Uterus (tissue), 4 donors: Measurements from ENCODE around the gene NOL4L. TPM values are rescaled to one million over a fixed set of nuclear protein-coding genes. Genes with fewer than 3 reads are reported as not detected.

Experiments used
- DNase-seq, 2 donors: peaks; one replicate each; pipeline ENCODE4 v3.0.0-alpha.2; 2019 to 2020
- H3K27ac ChIP-seq, 2 donors: fragments of 200-600 bp; sonication (generic); 1 replicate in 1 of 2; 2 replicates in 1 of 2; pipeline ENCODE4 v1.5.1; 2016 to 2018
- H3K27me3 ChIP-seq, 2 donors: fragments of 200-600 bp; sonication (generic); one replicate each; pipeline ENCODE4 v1.5.1; 2018 to 2019; ENCODE audit warnings: control low read depth in 1 of 2
- H3K36me3 ChIP-seq, 2 donors: fragments of 200-600 bp; sonication (generic); one replicate each; pipeline ENCODE4 v1.5.1; 2019; ENCODE audit warnings: control low read depth in 1 of 2
- H3K4me1 ChIP-seq, 2 donors: fragments of 200-600 bp; sonication (generic); one replicate each; pipeline ENCODE4 v1.5.1; 2018 to 2019; ENCODE audit warnings: control low read depth in 1 of 2
- H3K4me3 ChIP-seq, 2 donors: fragments of 200-600 bp; sonication (generic); 1 replicate in 1 of 2; 2 replicates in 1 of 2; pipeline ENCODE4 v1.5.1; 2018 to 2019; ENCODE audit warnings: mild to moderate bottlenecking in 1 of 2
- H3K9me3 ChIP-seq, 2 donors: fragments of 200-600 bp; sonication (generic); one replicate each; pipeline ENCODE4 v1.5.1; 2019; ENCODE audit warnings: control low read depth in 1 of 2
- POLR2A ChIP-seq, 2 donors: fragments of 450-650 bp; IDR thresholded peaks; one replicate each; pipeline ENCODE4 v1.6.1; 2016; ENCODE audit warnings: antibody characterized with exemption in 2 of 2, mild to moderate bottlenecking in 1 of 2, moderate library complexity in 1 of 2
- intact Hi-C: fragments of 100-400 bp; cut with DNase I; formaldehyde crosslinking; loops from one replicate; pipeline ENCODE4 v1.15.1; 2023; ENCODE audit warnings: low total_unique reads
- total RNA-seq, 4 donors: library from RNA; depleted of rRNA in 3 of 4; stranded (reverse); fragments of >200 nt in 3 of 4; gene quantifications; one replicate each; pipeline versions ENCODE4 v1.1.0 to v1.2.4, GENCODE V29; 2014 to 2023
- TF ChIP-seq, protein P1 (sequence below), 4 experiments: fragments of 200-600 bp in 2 of 4; fragments of 450-650 bp in 2 of 4; sonication (generic) in 2 of 4; IDR thresholded peaks; one replicate each; pipeline ENCODE4 v1.5.1; 2016 to 2019; ENCODE audit warnings: antibody characterized with exemption in 4 of 4, mild to moderate bottlenecking in 2 of 4, moderate library complexity in 1 of 4
- donor health status: DM: yes; HTN: yes; CAD: no.

NOL4L gene
- total RNA-seq, 4 donors from 2014 or later: 6.2 to 31.1 (median 9.6) TPM

- intact Hi-C loops: no loop called here
- no peaks in the 10 kb centered on the region for H3K36me3 ChIP-seq
- no peak overlapping the region for H3K4me3 ChIP-seq
- no peaks in the 10 kb centered on the region for H3K27me3 ChIP-seq
- no peaks in the 10 kb centered on the region for H3K9me3 ChIP-seq
- H3K4me1 ChIP-seq: no peaks in the 10 kb centered on the region
- H3K27ac ChIP-seq: no peak overlapping the region
- TF ChIP-seq, protein P1, sequence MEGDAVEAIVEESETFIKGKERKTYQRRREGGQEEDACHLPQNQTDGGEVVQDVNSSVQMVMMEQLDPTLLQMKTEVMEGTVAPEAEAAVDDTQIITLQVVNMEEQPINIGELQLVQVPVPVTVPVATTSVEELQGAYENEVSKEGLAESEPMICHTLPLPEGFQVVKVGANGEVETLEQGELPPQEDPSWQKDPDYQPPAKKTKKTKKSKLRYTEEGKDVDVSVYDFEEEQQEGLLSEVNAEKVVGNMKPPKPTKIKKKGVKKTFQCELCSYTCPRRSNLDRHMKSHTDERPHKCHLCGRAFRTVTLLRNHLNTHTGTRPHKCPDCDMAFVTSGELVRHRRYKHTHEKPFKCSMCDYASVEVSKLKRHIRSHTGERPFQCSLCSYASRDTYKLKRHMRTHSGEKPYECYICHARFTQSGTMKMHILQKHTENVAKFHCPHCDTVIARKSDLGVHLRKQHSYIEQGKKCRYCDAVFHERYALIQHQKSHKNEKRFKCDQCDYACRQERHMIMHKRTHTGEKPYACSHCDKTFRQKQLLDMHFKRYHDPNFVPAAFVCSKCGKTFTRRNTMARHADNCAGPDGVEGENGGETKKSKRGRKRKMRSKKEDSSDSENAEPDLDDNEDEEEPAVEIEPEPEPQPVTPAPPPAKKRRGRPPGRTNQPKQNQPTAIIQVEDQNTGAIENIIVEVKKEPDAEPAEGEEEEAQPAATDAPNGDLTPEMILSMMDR (IDR thresholded peaks at IDR 0.05): no peak
- no peak for TF ChIP-seq POLR2A (IDR thresholded peaks at IDR 0.05)
- no peak for DNase-seq
Measured at GRCh38 chr20:32612351-32613191, 27.4 kb upstream of the NOL4L start.

GRCh38 chr20:32611868-32612267 lies 26.7 kb upstream of the NOL4L start:
- H3K27me3 ChIP-seq: no peaks in the 10 kb centered on the region
- H3K9me3 ChIP-seq: no peaks in the 10 kb centered on the region
- no peaks in the 10 kb centered on the region for H3K4me1 ChIP-seq
- no peak overlapping the region for H3K27ac ChIP-seq
- no peaks in the 10 kb centered on the region for H3K36me3 ChIP-seq
- intact Hi-C loops: no loop called here
- no peak for DNase-seq
- TF ChIP-seq, protein P1 (IDR thresholded peaks at IDR 0.05): no peak
- H3K4me3 ChIP-seq: no peak overlapping the region

DNA sequence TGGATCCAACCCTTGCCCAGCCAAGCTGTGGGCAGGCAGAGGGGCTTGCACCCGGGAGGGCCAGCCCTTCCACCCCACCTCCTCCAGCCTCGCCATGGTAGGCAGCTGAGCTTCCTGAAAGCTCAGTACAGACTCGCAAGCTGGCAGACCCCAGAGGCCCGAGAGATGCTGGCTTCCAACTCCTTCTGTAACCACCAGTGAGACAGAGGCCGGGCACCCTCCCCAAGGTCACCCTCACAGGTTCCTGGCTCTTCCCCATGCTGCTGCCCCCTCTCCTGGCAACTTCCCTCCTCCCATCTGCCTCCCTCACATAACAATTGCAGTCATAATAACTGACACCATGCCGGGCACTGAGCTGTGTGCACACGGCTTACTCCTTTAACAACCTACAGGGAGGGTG lies 26.2 kb upstream of the NOL4L start:
- Histone ChIP-seq H3K9me3 (no peaks in the 10 kb centered on the region), H3K4me3 (no peak overlapping the region), H3K4me1 (no peaks in the 10 kb centered on the region), H3K36me3 (no peaks in the 10 kb centered on the region), H3K27ac (no peak overlapping the region), H3K27me3 (no peaks in the 10 kb centered on the region)
- no peak for TF ChIP-seq POLR2A (IDR thresholded peaks at IDR 0.05)
- TF ChIP-seq, protein P1 (IDR thresholded peaks at IDR 0.05): no peak
- DNase-seq: no peak
- intact Hi-C loops: no loop called here

- Histone ChIP-seq H3K27ac (no peak overlapping the region), H3K4me1 (no peaks in the 10 kb centered on the region), H3K36me3 (no peaks in the 10 kb centered on the region), H3K4me3 (no peak overlapping the region), H3K27me3 (no peaks in the 10 kb centered on the region), H3K9me3 (no peaks in the 10 kb centered on the region)
- no peak for DNase-seq
- intact Hi-C loops: no loop called here
- no peak for TF ChIP-seq POLR2A (IDR thresholded peaks at IDR 0.05)
- TF ChIP-seq, protein P1 (IDR thresholded peaks at IDR 0.05): no peak
Measured at GRCh38 chr20:32610472-32611218, 25.5 kb upstream of the NOL4L start.

DNA sequence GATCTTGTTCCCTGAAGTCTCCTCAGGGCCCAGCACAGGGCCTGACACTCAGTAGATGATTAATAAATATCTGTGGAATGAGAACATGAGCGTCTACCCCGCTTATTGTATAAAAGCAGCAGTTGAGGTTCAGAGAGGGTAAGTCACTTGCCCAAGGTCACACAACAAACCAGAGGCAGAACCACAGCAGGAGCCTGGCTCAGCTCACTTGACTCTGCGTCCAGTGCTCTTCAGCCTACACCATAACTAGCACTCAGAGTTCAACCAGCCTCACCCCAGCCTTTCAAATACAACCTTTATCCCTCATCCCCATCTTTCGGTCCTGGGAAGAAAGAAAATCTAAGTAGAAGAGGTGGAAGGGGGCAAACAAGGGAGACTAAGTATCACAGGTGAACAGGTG lies 24.9 kb upstream of the NOL4L start:
- Histone ChIP-seq H3K36me3 (no peaks in the 10 kb centered on the region), H3K4me3 (no peak overlapping the region), H3K9me3 (no peaks in the 10 kb centered on the region), H3K4me1 (no peaks in the 10 kb centered on the region), H3K27me3 (no peaks in the 10 kb centered on the region), H3K27ac (no peak overlapping the region)
- TF ChIP-seq, protein P1 (IDR thresholded peaks at IDR 0.05): no peak
- no peak for TF ChIP-seq POLR2A (IDR thresholded peaks at IDR 0.05)
- no peak for DNase-seq
- intact Hi-C loops: no loop called here
